Activated gamma-delta T cell (primary cell): ENCODE data around the gene PBXIP1.
"Not testable (repeated sequence)": the region's sequence is repeated elsewhere in the genome, so short reads cannot be mapped to it uniquely, and the experiment has no call there.

ENCODE experiments used
- DNase-seq: peaks from one replicate; lab custom pipeline; 2025; lab: John Stamatoyannopoulos, UW

PBXIP1 gene

GRCh38 chr1:154937085-154937987 lies 18.6 kb downstream of the PBXIP1 start:
- peak; percentile 80 for DNase-seq

- DNase-seq: peak; percentile 68
These were observed 19.3 kb downstream of the PBXIP1 start, which contains the start of gene PMVK for GRCh38 chr1:154936555-154937084. Gene PMVK (minus strand): TSS chr1:154936719. CDS start chr1:154936685, 34 bp downstream.

- no peak for DNase-seq
These were observed 19.9 kb downstream of the PBXIP1 start for GRCh38 chr1:154935749-154936554.

- DNase-seq: no peak
These were observed 21.4 kb downstream of the PBXIP1 start for GRCh38 chr1:154934358-154934948.

GRCh38 chr1:154931940-154932487 lies 23.9 kb downstream of the PBXIP1 start:
- DNase-seq: no peak

GRCh38 chr1:154926201-154926600 lies 29.7 kb downstream of the PBXIP1 start:
- DNase-seq: no peak

- no peak for DNase-seq
These were observed 30.3 kb downstream of the PBXIP1 start for GRCh38 chr1:154925335-154926170.

GRCh38 chr1:154923695-154924094 lies 32.2 kb downstream of the PBXIP1 start:
- DNase-seq: no peak

- DNase-seq: no peak
These were observed 42.6 kb downstream of the PBXIP1 start for GRCh38 chr1:154913273-154913672.

GRCh38 chr1:154912755-154913154 lies 43.1 kb downstream of the PBXIP1 start:
- no peak for DNase-seq

- no peak for DNase-seq
These were observed 44.0 kb downstream of the PBXIP1 start for GRCh38 chr1:154911691-154912550.

GRCh38 chr1:154910851-154911250 lies 45.0 kb downstream of the PBXIP1 start:
- no peak for DNase-seq

GRCh38 chr1:154908937-154909336 lies 47.0 kb downstream of the PBXIP1 start:
- no peak for DNase-seq

GRCh38 chr1:154908129-154908528 lies 47.8 kb downstream of the PBXIP1 start:
- not testable (repeated sequence) for DNase-seq

- no peak for DNase-seq
These were observed 49.2 kb downstream of the PBXIP1 start for GRCh38 chr1:154906621-154907081.

GRCh38 chr1:154902938-154903566 lies 52.8 kb downstream of the PBXIP1 start:
- no peak for DNase-seq

GRCh38 chr1:154901591-154901990 lies 54.3 kb downstream of the PBXIP1 start:
- DNase-seq: no peak

GRCh38 chr1:154899041-154899440 lies 56.9 kb downstream of the PBXIP1 start:
- no peak for DNase-seq

- DNase-seq: no peak
These were observed 59.1 kb downstream of the PBXIP1 start for GRCh38 chr1:154896771-154897286.
